BJ (cell line): ENCODE results near the gene SIGLEC14. TPM values are rescaled to one million over a fixed set of nuclear protein-coding genes. Genes with fewer than 3 reads are reported as not detected.

Experiments used
- CTCF ChIA-PET: fragments of 350-600 bp; formaldehyde crosslinking; extraction: SDS; loops from one replicate; lab custom pipeline; 2021; ENCODE audit warnings: antibody characterized with exemption, inconsistent platforms; lab: Yijun Ruan, JAX
- POLR2A ChIA-PET: fragments of 300-600 bp; sonication (Branson Sonifier 250); formaldehyde crosslinking; extraction: SDS; loops from one replicate; lab custom pipeline; 2021; ENCODE audit warnings: antibody characterized with exemption; lab: Charles Lee
- DNase-seq: peaks from one replicate; pipeline ENCODE4 v3.0.0-alpha.2; 2011; ENCODE audit warnings: low read depth
- H3K27me3 ChIP-seq: 2 replicates; pipeline ENCODE4 v1.6.0; 2011; ENCODE audit warnings: low read length; ENCODE audit not compliant: control insufficient read depth, insufficient read depth
- H3K36me3 ChIP-seq: 2 replicates; pipeline ENCODE4 v1.5.1; 2011; ENCODE audit warnings: low read length; ENCODE audit not compliant: control insufficient read depth, insufficient read depth
- H3K4me3 ChIP-seq: 2 replicates; pipeline ENCODE4 v1.5.1; 2011; ENCODE audit warnings: low read depth, mild to moderate bottlenecking, control low read depth, low read length
- polyA plus RNA-seq: library from polyadenylated mRNA; depleted of rRNA; stranded (reverse); fragments of >200 nt; gene quantifications from 2 replicates; pipeline ENCODE4 v1.2.3, GENCODE V29; 2011
- TF ChIP-seq, protein P1 (sequence below): IDR thresholded peaks from 2 replicates; pipeline ENCODE4 v1.5.1; 2011; ENCODE audit warnings: low read depth, mild to moderate bottlenecking, control low read depth, inconsistent platforms, low read length, moderate library complexity; ENCODE audit not compliant: insufficient read depth

SIGLEC14 gene
- polyA plus RNA-seq, 1 experiment: not detected

DNA sequence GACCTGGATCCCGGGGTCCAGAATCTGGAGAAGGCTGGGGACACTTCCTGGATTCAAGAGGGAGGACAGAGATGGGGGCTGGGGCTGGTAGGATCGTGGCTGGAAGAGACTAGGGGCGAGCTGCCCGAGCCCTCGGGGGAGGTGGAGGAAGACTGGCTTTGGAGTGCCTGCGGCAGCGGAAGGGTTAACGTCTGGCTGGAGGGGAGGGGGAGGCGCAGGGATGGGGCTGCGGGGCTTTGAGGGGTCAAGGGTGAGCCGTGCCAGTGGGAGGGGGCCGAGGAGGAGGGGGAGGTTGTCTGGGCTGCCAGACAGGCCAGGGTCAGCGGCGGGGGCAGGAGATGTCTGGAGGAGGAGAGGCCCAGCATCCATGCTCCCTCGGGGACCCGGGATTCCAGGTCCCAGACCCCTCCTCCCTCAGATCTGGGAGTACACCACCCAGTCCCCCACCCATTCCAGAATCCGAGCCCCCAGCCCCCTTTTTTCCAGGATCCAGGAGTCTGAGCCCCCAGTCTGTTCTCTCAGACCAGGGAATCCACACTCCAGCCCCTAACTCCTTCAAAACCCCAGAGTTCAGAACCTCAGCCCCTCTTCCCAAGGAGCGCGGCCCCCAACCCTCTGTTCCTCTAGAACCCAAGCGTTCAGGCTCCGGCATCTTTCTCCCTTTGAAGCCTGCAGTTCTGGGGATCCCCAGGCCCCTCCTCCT lies 43.3 kb upstream of the SIGLEC14 start:
- no peaks in the 10 kb centered on the region for H3K27me3 ChIP-seq
- POLR2A ChIA-PET: interaction anchor here (0.6 kb wide), 1 partner anchor 9 kb away, joined by 3 read pairs; no protein-coding TSS in a partner anchor
- TF ChIP-seq, protein P1, sequence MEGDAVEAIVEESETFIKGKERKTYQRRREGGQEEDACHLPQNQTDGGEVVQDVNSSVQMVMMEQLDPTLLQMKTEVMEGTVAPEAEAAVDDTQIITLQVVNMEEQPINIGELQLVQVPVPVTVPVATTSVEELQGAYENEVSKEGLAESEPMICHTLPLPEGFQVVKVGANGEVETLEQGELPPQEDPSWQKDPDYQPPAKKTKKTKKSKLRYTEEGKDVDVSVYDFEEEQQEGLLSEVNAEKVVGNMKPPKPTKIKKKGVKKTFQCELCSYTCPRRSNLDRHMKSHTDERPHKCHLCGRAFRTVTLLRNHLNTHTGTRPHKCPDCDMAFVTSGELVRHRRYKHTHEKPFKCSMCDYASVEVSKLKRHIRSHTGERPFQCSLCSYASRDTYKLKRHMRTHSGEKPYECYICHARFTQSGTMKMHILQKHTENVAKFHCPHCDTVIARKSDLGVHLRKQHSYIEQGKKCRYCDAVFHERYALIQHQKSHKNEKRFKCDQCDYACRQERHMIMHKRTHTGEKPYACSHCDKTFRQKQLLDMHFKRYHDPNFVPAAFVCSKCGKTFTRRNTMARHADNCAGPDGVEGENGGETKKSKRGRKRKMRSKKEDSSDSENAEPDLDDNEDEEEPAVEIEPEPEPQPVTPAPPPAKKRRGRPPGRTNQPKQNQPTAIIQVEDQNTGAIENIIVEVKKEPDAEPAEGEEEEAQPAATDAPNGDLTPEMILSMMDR: no peak
- H3K36me3 ChIP-seq: peaks cover 12% of the 10 kb centered on the region
- CTCF ChIA-PET: interaction anchor here (0.9 to 1.9 kb wide), 2 partner anchors 29 kb away, joined by 3 to 14 read pairs; no protein-coding TSS in a partner anchor
- no peak for DNase-seq
- H3K4me3 ChIP-seq: peak overlapping the region; percentile 77

DNA sequence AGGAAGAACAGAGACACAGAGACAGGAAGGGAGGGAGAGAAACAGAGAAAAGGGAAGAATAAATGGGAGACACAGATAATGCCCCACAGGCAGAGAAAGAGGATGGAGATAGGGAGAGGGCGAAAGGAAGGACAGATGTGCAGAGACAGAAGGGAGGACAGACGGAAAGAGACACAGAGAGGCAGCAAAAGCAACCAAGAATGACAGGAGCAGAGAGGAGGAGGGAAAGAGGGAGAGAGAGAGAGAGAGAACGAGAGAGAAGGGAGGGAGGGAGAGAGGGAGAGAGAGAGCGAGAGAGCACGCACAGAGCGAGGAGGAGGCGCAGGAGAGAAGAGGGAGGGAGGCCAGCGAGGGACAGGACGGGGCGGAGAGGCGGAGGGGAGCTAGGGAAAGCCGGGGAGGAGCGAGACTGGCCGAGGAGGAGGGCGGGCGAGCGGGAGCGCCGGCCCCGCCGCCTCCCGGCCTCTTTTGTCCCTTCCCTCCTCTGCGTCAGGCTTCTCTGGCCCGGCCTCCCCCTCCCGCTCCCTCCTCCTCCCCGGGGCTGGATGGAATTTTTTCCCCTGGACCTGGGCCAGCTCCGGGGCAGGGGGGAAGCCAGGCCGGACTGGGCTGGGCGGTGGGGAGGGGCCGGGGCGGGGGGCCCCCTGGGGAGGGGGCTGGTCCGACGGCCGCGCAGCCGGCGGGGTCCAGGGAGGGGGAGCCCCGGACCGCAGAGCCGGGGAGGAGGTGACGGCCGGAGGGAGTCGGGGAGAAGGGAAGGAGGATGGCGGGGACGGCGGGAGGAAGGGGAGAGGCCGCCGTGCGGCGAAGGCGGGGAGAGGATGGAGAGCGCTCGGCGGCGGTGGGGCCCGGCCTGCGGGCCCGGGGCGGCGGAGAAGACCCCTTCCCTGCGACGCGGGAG lies 42.3 kb upstream of the SIGLEC14 start:
- DNase-seq: peak; percentile 82
- Histone ChIP-seq H3K4me3 (peak overlapping the region; percentile 77), H3K36me3 (peaks cover 6% of the 10 kb centered on the region; the same call in 1 of the 2 replicates), H3K27me3 (no peaks in the 10 kb centered on the region)
- POLR2A ChIA-PET: interaction anchor here (0.6 to 1.0 kb wide), 3 partner anchors 21 to 349 kb away, joined by 3 to 6 read pairs (median 3); no protein-coding TSS in a partner anchor
- TF ChIP-seq, protein P1: no peak
- CTCF ChIA-PET: interaction anchor here (0.5 to 1.9 kb wide), 5 partner anchors 10 to 216 kb away, joined by 3 to 14 read pairs (median 3); no protein-coding TSS in a partner anchor

DNA sequence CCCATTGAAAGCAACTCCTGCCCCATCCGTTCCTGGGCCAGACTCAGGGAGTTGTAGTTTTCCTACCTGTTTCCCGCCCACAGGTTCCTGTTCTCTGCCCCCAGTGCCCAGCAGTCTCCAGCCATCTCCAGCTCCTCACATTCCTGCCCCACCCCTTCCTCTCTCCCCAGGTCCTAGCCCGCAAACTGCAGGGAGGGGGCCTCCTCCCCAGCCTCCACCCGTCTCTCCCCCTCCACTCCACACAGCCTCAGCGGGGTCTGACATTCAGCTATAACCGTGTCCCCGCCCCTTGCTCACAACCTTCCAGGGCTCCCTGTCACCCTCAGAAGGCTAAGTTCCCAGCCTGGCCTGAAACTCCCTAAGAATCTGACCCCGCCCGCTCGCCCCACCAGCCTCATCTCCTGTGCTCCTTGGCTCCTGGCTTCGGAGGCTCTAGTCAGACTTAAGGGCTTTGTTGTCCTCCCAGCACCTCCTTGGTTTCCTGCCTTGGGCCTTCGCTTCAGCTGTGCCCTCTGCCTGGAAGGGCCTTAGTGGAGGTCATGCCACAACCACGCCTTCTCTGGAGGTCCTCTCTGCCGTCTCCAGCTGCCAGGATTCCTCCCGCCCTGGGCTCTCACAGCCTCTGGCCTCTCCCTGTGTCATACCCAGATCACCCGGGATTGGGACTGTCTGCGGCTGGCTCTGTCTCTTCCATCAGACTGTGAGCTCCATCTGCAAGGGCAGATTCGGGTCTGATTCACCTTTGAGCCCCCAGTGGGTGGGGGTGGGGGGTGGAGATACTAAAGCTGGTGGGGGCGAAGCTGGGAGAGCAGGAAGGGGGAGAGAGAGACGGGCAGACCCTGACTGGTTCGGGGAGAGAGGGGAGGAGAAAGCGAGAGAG lies 41.4 kb upstream of the SIGLEC14 start:
- DNase-seq: no peak
- TF ChIP-seq, protein P1: no peak
- Histone ChIP-seq H3K27me3 (no peaks in the 10 kb centered on the region), H3K36me3 (peaks cover 4% of the 10 kb centered on the region; the same call in 1 of the 2 replicates), H3K4me3 (peak overlapping the region; percentile 77)
- ChIA-PET POLR2A (interaction anchor here (0.6 to 1.0 kb wide), 3 partner anchors 22 to 349 kb away, joined by 3 to 7 read pairs (median 4); no protein-coding TSS in a partner anchor), CTCF (interaction anchor here (1.2 to 1.9 kb wide), 4 partner anchors 9 to 215 kb away, joined by 3 to 14 read pairs (median 4); no protein-coding TSS in a partner anchor)

DNA sequence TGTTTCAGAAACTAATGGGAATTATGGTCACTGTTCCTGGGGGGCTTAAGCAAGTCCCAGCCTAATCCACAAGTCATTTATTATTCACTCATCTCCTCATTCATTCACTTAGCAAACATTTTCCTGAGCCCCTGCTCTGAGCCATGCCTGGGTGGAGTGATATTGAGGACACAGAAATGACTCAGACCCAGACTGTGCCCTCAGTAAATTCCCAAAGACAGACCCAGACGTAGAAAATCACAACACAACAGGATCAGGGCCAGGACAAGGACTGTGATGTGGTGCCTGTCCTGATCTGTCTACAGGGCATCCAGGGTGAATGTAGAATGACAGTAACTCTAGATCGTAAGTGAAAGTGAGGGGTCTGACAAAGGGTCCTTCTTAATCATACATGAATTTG lies 39.5 kb upstream of the SIGLEC14 start:
- no peak for DNase-seq
- ChIA-PET CTCF (no interaction called here), POLR2A (no interaction called here)
- no peak overlapping the region for H3K4me3 ChIP-seq
- TF ChIP-seq, protein P1: no peak
- H3K27me3 ChIP-seq: no peaks in the 10 kb centered on the region
- H3K36me3 ChIP-seq: no peaks in the 10 kb centered on the region
